IMR-90 (cell line): ENCODE results near the gene TBCD.

ENCODE experiments used
- FOS ChIP-seq: fragments of 150-350 bp; IDR thresholded peaks from 2 replicates; pipeline ENCODE4 v1.6.1; 2016; ENCODE audit warnings: low read depth, low read length
- POLR2A ChIP-seq: IDR thresholded peaks from 2 replicates; pipeline ENCODE4 v1.6.1; 2012; ENCODE audit warnings: mild to moderate bottlenecking, low read depth, low read length
- TF ChIP-seq, protein P1 (sequence below): conservative IDR thresholded peaks from 2 replicates; pipeline ENCODE4 v1.5.1; 2012; ENCODE audit warnings: mild to moderate bottlenecking, low read depth, low read length, improper control_type of control experiment

DNA sequence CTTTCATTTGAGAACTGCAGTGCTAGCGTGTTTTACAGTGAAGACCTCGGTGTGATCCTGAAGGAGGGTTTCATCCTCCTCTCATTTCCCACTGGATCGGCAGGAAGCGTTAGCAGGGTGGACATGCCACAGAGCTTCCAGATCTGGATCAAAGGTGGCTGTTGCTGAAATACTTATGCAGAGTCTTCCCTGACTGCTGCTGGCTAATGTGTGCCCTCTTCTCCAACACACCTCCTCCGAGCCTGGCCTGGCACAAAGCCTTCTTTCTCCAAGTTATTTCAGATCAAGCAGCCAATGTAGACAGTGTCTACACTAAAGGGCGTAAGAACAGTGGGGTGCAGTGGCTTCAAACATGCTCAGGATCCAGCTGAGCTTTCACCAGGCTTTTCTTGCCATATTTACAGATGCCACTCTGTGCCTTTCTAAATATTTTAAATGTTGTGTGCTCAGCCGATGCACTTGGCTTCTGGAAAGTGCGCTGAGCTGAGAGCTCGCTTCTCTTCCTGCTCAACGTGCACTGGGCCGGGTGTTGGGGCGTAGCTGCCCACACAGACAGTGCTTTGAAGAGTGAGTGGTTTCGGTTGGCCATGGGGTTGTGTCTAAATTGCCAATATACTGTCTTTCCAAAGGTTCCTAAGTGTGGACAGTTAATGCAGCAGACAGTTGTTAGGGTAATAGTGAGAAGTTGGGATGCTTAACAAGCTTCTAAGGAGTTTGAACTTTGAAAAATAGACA, 85.9 kb downstream of the TBCD start:
- TF ChIP-seq, protein P1, sequence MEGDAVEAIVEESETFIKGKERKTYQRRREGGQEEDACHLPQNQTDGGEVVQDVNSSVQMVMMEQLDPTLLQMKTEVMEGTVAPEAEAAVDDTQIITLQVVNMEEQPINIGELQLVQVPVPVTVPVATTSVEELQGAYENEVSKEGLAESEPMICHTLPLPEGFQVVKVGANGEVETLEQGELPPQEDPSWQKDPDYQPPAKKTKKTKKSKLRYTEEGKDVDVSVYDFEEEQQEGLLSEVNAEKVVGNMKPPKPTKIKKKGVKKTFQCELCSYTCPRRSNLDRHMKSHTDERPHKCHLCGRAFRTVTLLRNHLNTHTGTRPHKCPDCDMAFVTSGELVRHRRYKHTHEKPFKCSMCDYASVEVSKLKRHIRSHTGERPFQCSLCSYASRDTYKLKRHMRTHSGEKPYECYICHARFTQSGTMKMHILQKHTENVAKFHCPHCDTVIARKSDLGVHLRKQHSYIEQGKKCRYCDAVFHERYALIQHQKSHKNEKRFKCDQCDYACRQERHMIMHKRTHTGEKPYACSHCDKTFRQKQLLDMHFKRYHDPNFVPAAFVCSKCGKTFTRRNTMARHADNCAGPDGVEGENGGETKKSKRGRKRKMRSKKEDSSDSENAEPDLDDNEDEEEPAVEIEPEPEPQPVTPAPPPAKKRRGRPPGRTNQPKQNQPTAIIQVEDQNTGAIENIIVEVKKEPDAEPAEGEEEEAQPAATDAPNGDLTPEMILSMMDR = no peak
- no peak for TF ChIP-seq FOS
- no peak for TF ChIP-seq POLR2A
